ENCODE results near the gene SLC7A8. TPM values are rescaled to one million over a fixed set of nuclear protein-coding genes. Genes with fewer than 3 reads are reported as not detected.
A peak's percentile ranks its signal among the peaks of the same experiment; 100 is the strongest.

Gene SLC7A8
- total and polyA plus RNA-seq, 9 donors = 45.9 to 161 (median 95.4) TPM

GRCh38 chr14:23149745-23150144 lies 33.7 kb downstream of the SLC7A8 start:
- H3K27ac ChIP-seq = no peak overlapping the region
- DNase-seq = no peak

GRCh38 chr14:23148591-23149249 lies 34.7 kb downstream of the SLC7A8 start:
- WGBS, 3 donors = 79 to 87% (median 82%) methylated on average over 5 of the region's 5 CpGs
- TF ChIP-seq EP300 (IDR thresholded peaks at IDR 0.05) (no peak), CTCF (IDR thresholded peaks at IDR 0.05) (no peak), POLR2A (IDR thresholded peaks at IDR 0.05) (no peak)

More at GRCh38 chr14:23149745-23150144, 33.7 kb downstream of the SLC7A8 start:
- TF ChIP-seq EP300 (IDR thresholded peaks at IDR 0.05) (no peak), POLR2A (IDR thresholded peaks at IDR 0.05) (no peak), CTCF (IDR thresholded peaks at IDR 0.05) (no peak)
- Histone ChIP-seq H3K36me3 (no peaks in the 10 kb centered on the region), H3K27me3 (no peaks in the 10 kb centered on the region), H3K9me3 (no peaks in the 10 kb centered on the region), H3K4me1 (ENCODE audit: insufficient read depth) (peaks cover 16% of the 10 kb centered on the region), H3K4me3 (no peak overlapping the region)
- intact Hi-C loops (cut with DNase I) = no loop called here

GRCh38 chr14:23147676-23148075 lies 35.8 kb downstream of the SLC7A8 start:
- TF ChIP-seq CTCF (IDR thresholded peaks at IDR 0.05) (no peak), EP300 (IDR thresholded peaks at IDR 0.05) (no peak), POLR2A (IDR thresholded peaks at IDR 0.05) (no peak)
- no peaks in the 10 kb centered on the region for H3K9me3 ChIP-seq
- WGBS, 3 donors = 29 to 64% (median 53%) methylated on average over 1 of the region's 1 CpG
- H3K27me3 ChIP-seq = no peaks in the 10 kb centered on the region
- H3K4me3 ChIP-seq = no peak overlapping the region
- intact Hi-C loops (cut with DNase I) = no loop called here
- peak overlapping the region in 1 of 2 donors; percentile 12 for H3K27ac ChIP-seq
- H3K4me1 ChIP-seq (ENCODE audit: insufficient read depth) = peaks cover 9% of the 10 kb centered on the region
- peak in 4 of 5 donors; percentile 59 to 71 (median 65) for DNase-seq
- no peaks in the 10 kb centered on the region for H3K36me3 ChIP-seq

More at GRCh38 chr14:23148591-23149249, 34.7 kb downstream of the SLC7A8 start:
- no peaks in the 10 kb centered on the region for H3K9me3 ChIP-seq
- DNase-seq = peak in 1 of 5 donors; percentile 15
- H3K27me3 ChIP-seq = no peaks in the 10 kb centered on the region
- no peaks in the 10 kb centered on the region for H3K36me3 ChIP-seq
- intact Hi-C loops (cut with DNase I) = no loop called here
- no peak overlapping the region for H3K4me3 ChIP-seq
- H3K4me1 ChIP-seq (ENCODE audit: insufficient read depth) = peaks cover 16% of the 10 kb centered on the region
- H3K27ac ChIP-seq = no peak overlapping the region

GRCh38 chr14:23146980-23147379 lies 36.5 kb downstream of the SLC7A8 start:
- intact Hi-C loops (cut with DNase I) = no loop called here
- Histone ChIP-seq H3K4me3 (no peak overlapping the region), H3K27ac (no peak overlapping the region), H3K36me3 (no peaks in the 10 kb centered on the region), H3K27me3 (no peaks in the 10 kb centered on the region), H3K9me3 (no peaks in the 10 kb centered on the region), H3K4me1 (ENCODE audit: insufficient read depth) (peaks cover 10% of the 10 kb centered on the region)
- DNase-seq = no peak
- 81 to 98% (median 96%) methylated on average over 4 of the region's 4 CpGs for WGBS, 3 donors
- TF ChIP-seq EP300 (IDR thresholded peaks at IDR 0.05) = no peak
- TF ChIP-seq POLR2A (IDR thresholded peaks at IDR 0.05) = no peak
- no peak for TF ChIP-seq CTCF (IDR thresholded peaks at IDR 0.05)
